GM19467 (cell line): ENCODE measurements around the gene HSCB.
"Not testable (repeated sequence)": the region's sequence is repeated elsewhere in the genome, so short reads cannot be mapped to it uniquely, and the experiment has no call there.

Experiments used
- ATAC-seq: cut with Tn5 transposase; IDR thresholded peaks from one replicate; pipeline ENCODE4 v1.9.1; 2021; ENCODE audit warnings: mild to moderate bottlenecking, moderate library complexity; ENCODE audit not compliant: unreplicated experiment

The HSCB gene

GRCh38 chr22:28741785-28742561 lies at the start of gene HSCB, which contains the start of gene CHEK2:
HSCB (plus strand) TSS chr22:28742039; CDS start chr22:28742096, 57 bp downstream.
CHEK2 (minus strand) TSS chr22:28741820; CDS start chr22:28734721, 7,099 bp downstream.
- ATAC-seq = peak; percentile 86

- not testable (repeated sequence) for ATAC-seq
Observed at GRCh38 chr22:28693041-28693760, 48.6 kb upstream of the HSCB start.

- ATAC-seq = no peak
Observed at GRCh38 chr22:28702891-28703290, 38.9 kb upstream of the HSCB start.

GRCh38 chr22:28703436-28703835 lies 38.4 kb upstream of the HSCB start:
- ATAC-seq = no peak

GRCh38 chr22:28706845-28707244 lies 35.0 kb upstream of the HSCB start:
- ATAC-seq = no peak

GRCh38 chr22:28710107-28710506 lies 31.7 kb upstream of the HSCB start:
- ATAC-seq = no peak

- ATAC-seq = no peak
Observed at GRCh38 chr22:28710576-28711191, 31.2 kb upstream of the HSCB start.

- no peak for ATAC-seq
Observed at GRCh38 chr22:28711341-28711740, 30.5 kb upstream of the HSCB start.

GRCh38 chr22:28711820-28712777 lies 29.7 kb upstream of the HSCB start:
- ATAC-seq = no peak

- ATAC-seq = no peak
Observed at GRCh38 chr22:28714043-28714628, 27.7 kb upstream of the HSCB start.

GRCh38 chr22:28715611-28716010 lies 26.2 kb upstream of the HSCB start:
- no peak for ATAC-seq

GRCh38 chr22:28716686-28717085 lies 25.2 kb upstream of the HSCB start:
- no peak for ATAC-seq

GRCh38 chr22:28718044-28718443 lies 23.8 kb upstream of the HSCB start:
- no peak for ATAC-seq

- no peak for ATAC-seq
Observed at GRCh38 chr22:28728002-28728401, 13.8 kb upstream of the HSCB start.

GRCh38 chr22:28728621-28729313 lies 13.1 kb upstream of the HSCB start:
- no peak for ATAC-seq

GRCh38 chr22:28730179-28730578 lies 11.7 kb upstream of the HSCB start:
- ATAC-seq = no peak

GRCh38 chr22:28734393-28734792 lies 7.4 kb upstream of the HSCB start:
- ATAC-seq = no peak

- no peak for ATAC-seq
Observed at GRCh38 chr22:28736301-28737155, 5.3 kb upstream of the HSCB start.

- no peak for ATAC-seq
Observed at GRCh38 chr22:28737701-28738100, 4.1 kb upstream of the HSCB start.
